ENCODE measurements around the gene APPBP2. TPM values are rescaled to one million over a fixed set of nuclear protein-coding genes. Genes with fewer than 3 reads are reported as not detected.

Gene APPBP2
- total RNA-seq, 3 donors from 2014 or later (not counting 1 experiment from before 2014, with no cell fraction given) = 18.2 to 23.2 (median 23.0) TPM

DNA sequence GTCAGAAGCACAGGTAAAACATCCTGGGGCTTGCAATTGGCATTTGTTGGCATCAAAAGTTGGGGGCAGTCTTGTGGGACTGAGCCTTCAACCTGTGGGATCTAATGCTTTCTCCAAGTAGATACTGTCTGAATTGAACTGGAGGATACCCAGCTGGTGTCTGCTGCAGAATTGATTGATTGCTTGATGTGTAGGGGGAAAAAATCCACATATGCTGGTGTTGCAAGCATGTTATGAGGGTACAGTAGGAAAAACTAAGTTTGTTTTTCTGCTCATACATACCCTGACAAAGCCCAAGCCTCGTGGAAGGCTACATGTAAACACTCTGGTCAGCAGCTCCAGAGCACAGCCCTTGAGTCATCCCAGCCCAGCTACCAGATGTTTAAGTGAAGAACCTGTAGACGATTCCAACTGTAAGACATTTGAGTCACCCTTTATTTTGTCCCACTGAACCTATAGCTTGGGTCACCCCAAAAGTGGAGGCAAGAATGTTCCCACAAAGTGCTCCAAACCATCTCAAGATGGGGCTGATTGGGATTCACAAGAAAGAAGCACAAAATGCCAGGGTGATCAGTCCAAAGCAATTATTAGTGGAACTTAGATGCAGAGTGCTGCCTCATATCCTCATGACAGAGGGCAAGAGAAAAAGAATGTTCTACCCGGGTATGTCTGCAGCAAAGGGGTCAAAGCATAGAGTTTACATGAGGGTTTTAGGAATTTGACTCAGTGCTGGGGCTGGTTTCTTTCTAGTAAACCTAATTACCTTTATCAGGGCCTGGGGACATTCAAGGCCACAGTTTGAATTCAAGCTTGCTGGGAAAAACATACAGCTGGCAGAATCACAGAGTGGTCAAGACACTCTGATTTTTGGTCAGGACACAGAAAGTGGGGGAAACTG lies 9.6 kb upstream of the APPBP2 start:
- no peaks in the 10 kb centered on the region for H3K36me3 ChIP-seq (ENCODE audit: control insufficient read depth, insufficient read depth, low read length)
- intact Hi-C loops (cut with micrococcal nuclease) = no loop called here
- no peaks in the 10 kb centered on the region for H3K4me1 ChIP-seq (ENCODE audit: control insufficient read depth, insufficient read depth, low read length)
- no peak overlapping the region for H3K27ac Mint-ChIP-seq
- no peak for DNase-seq
- peaks cover 6 to 11% of the 10 kb centered on the region in 2 donors for H3K27me3 Mint-ChIP-seq (ENCODE audit: low read depth in 2 of 2)
- no peak overlapping the region for H3K4me3 Mint-ChIP-seq
- H3K9me3 ChIP-seq (ENCODE audit: control insufficient read depth, insufficient read depth, low read length) = no peaks in the 10 kb centered on the region
- no peak overlapping the region for H3K27ac ChIP-seq (ENCODE audit: low read length)
- no peaks in the 10 kb centered on the region for H3K4me1 Mint-ChIP-seq
- no peak for TF ChIP-seq CTCF (IDR thresholded peaks at IDR 0.05)
- 77% methylated on average over 3 of the region's 3 CpGs for WGBS (ENCODE audit: insufficient coverage)
- no peak overlapping the region for H3K4me3 ChIP-seq (ENCODE audit: low read length)
- ATAC-seq = no peak
- no peaks in the 10 kb centered on the region for H3K27me3 ChIP-seq (ENCODE audit: control insufficient read depth, insufficient read depth, low read length)
- no peaks in the 10 kb centered on the region for H3K36me3 Mint-ChIP-seq
- H3K9me3 Mint-ChIP-seq = no peaks in the 10 kb centered on the region

GRCh38 chr17:60534613-60535157 lies 8.6 kb upstream of the APPBP2 start:
- H3K9me3 ChIP-seq (ENCODE audit: control insufficient read depth, insufficient read depth, low read length) = no peaks in the 10 kb centered on the region
- Mint-ChIP-seq H3K27ac (no peak overlapping the region), H3K9me3 (no peaks in the 10 kb centered on the region), H3K4me1 (no peaks in the 10 kb centered on the region), H3K36me3 (no peaks in the 10 kb centered on the region), H3K4me3 (no peak overlapping the region), H3K27me3 (ENCODE audit: low read depth in 2 of 2) (peaks cover 6 to 11% of the 10 kb centered on the region in 2 donors)
- no peak overlapping the region for H3K27ac ChIP-seq (ENCODE audit: low read length)
- no peaks in the 10 kb centered on the region for H3K4me1 ChIP-seq (ENCODE audit: control insufficient read depth, insufficient read depth, low read length)
- H3K27me3 ChIP-seq (ENCODE audit: control insufficient read depth, insufficient read depth, low read length) = no peaks in the 10 kb centered on the region
- no peaks in the 10 kb centered on the region for H3K36me3 ChIP-seq (ENCODE audit: control insufficient read depth, insufficient read depth, low read length)
- TF ChIP-seq CTCF (IDR thresholded peaks at IDR 0.05) = no peak
- ATAC-seq (no peak), DNase-seq (no peak)
- WGBS (ENCODE audit: insufficient coverage) = 93% methylated on average over 6 of the region's 7 CpGs
- intact Hi-C loops (cut with micrococcal nuclease) = no loop called here
- no peak overlapping the region for H3K4me3 ChIP-seq (ENCODE audit: low read length)

DNA sequence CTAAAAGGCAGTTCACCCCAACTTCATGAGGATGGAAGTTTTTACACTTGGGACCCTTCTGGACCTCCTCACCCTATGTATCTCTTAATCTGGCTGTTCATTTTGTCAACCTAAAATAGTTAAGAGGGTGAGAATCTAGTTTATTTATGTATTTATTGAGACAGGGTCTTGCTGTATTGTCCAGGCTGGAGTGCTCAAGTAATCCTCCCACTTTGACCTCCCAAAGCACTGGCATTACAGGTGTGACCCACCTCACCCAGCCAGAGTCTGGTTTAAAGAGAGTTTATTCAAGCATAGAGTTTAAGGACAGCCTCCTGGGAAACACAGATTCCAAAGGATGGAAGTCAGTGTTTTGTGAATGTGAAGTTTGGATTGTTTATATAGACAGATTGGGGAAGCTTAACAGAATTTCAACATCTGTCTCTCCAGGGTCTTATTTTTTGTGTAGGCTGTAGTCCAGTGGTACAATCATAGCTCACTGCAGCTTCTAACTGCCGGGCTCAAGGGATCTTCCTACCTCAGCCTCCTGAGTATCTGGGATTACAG lies 8.0 kb upstream of the APPBP2 start:
- no peak overlapping the region for H3K4me3 Mint-ChIP-seq
- 78% methylated on average over 1 of the region's 1 CpG for WGBS (ENCODE audit: insufficient coverage)

More for the DNA sequence above, 8.0 kb upstream of the APPBP2 start:
- Mint-ChIP-seq H3K27me3 (ENCODE audit: low read depth in 2 of 2) (peaks cover 6 to 11% of the 10 kb centered on the region in 2 donors), H3K9me3 (no peaks in the 10 kb centered on the region), H3K27ac (no peak overlapping the region), H3K4me1 (no peaks in the 10 kb centered on the region), H3K36me3 (no peaks in the 10 kb centered on the region)
- no peak for TF ChIP-seq CTCF (IDR thresholded peaks at IDR 0.05)
- Histone ChIP-seq H3K4me1 (ENCODE audit: control insufficient read depth, insufficient read depth, low read length) (no peaks in the 10 kb centered on the region), H3K36me3 (ENCODE audit: control insufficient read depth, insufficient read depth, low read length) (no peaks in the 10 kb centered on the region), H3K27me3 (ENCODE audit: control insufficient read depth, insufficient read depth, low read length) (no peaks in the 10 kb centered on the region), H3K9me3 (ENCODE audit: control insufficient read depth, insufficient read depth, low read length) (no peaks in the 10 kb centered on the region), H3K27ac (ENCODE audit: low read length) (no peak overlapping the region), H3K4me3 (ENCODE audit: low read length) (no peak overlapping the region)
- ATAC-seq (no peak), DNase-seq (no peak)
- intact Hi-C loops (cut with micrococcal nuclease) = no loop called here

All from natural killer cell (primary cell).